Measurements from ENCODE around the gene SPIRE2. TPM values are rescaled to one million over a fixed set of nuclear protein-coding genes. Genes with fewer than 3 reads are reported as not detected.

SPIRE2 gene
- total and polyA plus RNA-seq, 2 of the 13 experiments (the other 11 are each of a cell fraction or from before 2014, with no cell fraction given) = 13.3 to 37.5 TPM

GRCh38 chr16:89844739-89845339 is 16.6 kb downstream of the SPIRE2 start:
- Histone ChIP-seq H3K4me3 (replicated peaks in 1 of 3; ENCODE audit: insufficient read depth in 1 of 3, low read depth in 2 of 3, low read length in 3 of 3) (no peak overlapping the region), H4K20me1 (ENCODE audit: insufficient read depth, low read length) (no peaks in the 10 kb centered on the region; the same call in 1 of the 2 replicates), H3K27me3 (ENCODE audit: control insufficient read depth in 1 of 2, insufficient read depth in 2 of 2, low read length in 2 of 2) (no peaks in the 10 kb centered on the region), H3K79me2 (ENCODE audit: insufficient read depth, low read length) (no peaks in the 10 kb centered on the region), H3K4me2 (ENCODE audit: low read depth, low read length) (no peak overlapping the region), H3K4me1 (ENCODE audit: insufficient read depth, low read length) (peaks cover 26% of the 10 kb centered on the region), H3K27ac (ENCODE audit: extremely low read length, insufficient read depth, low read length) (no peak overlapping the region), H3K36me3 (replicated peaks in 1 of 2; ENCODE audit: control insufficient read depth in 1 of 2, insufficient read depth in 2 of 2, low read length in 2 of 2) (peaks cover 3% of the 10 kb centered on the region in 2 experiments; a peak in 2 of 5 replicates), H3K9me3 (ENCODE audit: low read length) (no peaks in the 10 kb centered on the region), H3K9ac (ENCODE audit: insufficient read depth, low read depth, low read length) (no peak overlapping the region), H2AFZ (ENCODE audit: low read length) (no peak overlapping the region)
- WGBS (ENCODE audit: low lambda C conversion rate) = 90% methylated on average over 13 of the region's 13 CpGs
- ChIA-PET POLR2A (interaction anchor here (0.8 to 1.0 kb wide), 3 partner anchors 22 to 77 kb away, joined by 3 read pairs; no protein-coding TSS in a partner anchor), CTCF (ENCODE audit: low intra/inter-chr PET ratio, low total read pairs) (no interaction called here)
- intact Hi-C loops (cut with micrococcal nuclease; ENCODE audit: unreplicated experiment) = no loop called here
- no peak for ATAC-seq
- no peak for DNase-seq (ENCODE audit: low spot score)
- FAIRE-seq = no peak
- BruUV-seq (replicated peaks) = no TSS peak
- in situ Hi-C loops (cut with HindIII; ENCODE audit: extremely low pct_ligation_motif_present, low pct_unique_long_range_greater_than_20kb) = no loop called here
- TF ChIP-seq SNAPC2 (CRISPR knock-in tag; IDR thresholded peaks at IDR 0.05) = no peak
- 0 out of 2 replicates have a peak, but pooled peaks have one; percentile 30 for TF ChIP-seq SRY (CRISPR knock-in tag; IDR thresholded peaks at IDR 0.05)
- no peak for TF ChIP-seq SETDB1 (CRISPR knock-in tag; IDR thresholded peaks at IDR 0.05; ENCODE audit: borderline replicate concordance)
- no peak for TF ChIP-seq PHF21A (CRISPR knock-in tag; IDR thresholded peaks at IDR 0.05)
- TF ChIP-seq RBM22 (optimal IDR thresholded peaks at IDR 0.05; ENCODE audit: low read length) = peak; percentile 17
- no peak for TF ChIP-seq E2F5 (CRISPR knock-in tag; conservative IDR thresholded peaks at IDR 0.05)
- no peak for TF ChIP-seq ZNF740 (CRISPR knock-in tag; IDR thresholded peaks at IDR 0.05)
- 0 out of 2 replicates have a peak, but pooled peaks have one; percentile 41 for TF ChIP-seq HHEX (CRISPR knock-in tag; IDR thresholded peaks at IDR 0.05)
- no peak for TF ChIP-seq TEAD2 (CRISPR knock-in tag; IDR thresholded peaks at IDR 0.05)
- TF ChIP-seq ZNF709 (CRISPR knock-in tag; IDR thresholded peaks at IDR 0.05) = no peak
- TF ChIP-seq RAD21 (CRISPR knock-in tag; IDR thresholded peaks at IDR 0.05) = no peak
- TF ChIP-seq RNF219 (CRISPR knock-in tag; IDR thresholded peaks at IDR 0.05) = no peak
- peak; percentile 65; the same call in 1 of the 2 replicates for TF ChIP-seq AKAP8 (CRISPR knock-in tag; IDR thresholded peaks at IDR 0.05)
- peak; percentile 76 for TF ChIP-seq AGO2 (optimal IDR thresholded peaks at IDR 0.05; ENCODE audit: low read depth, low read length)
- 0 out of 2 replicates have a peak, but pooled peaks have one; percentile 40 for TF ChIP-seq POLR2G (IDR thresholded peaks at IDR 0.05; ENCODE audit: low read depth, low read length)
- TF ChIP-seq ZNF30 (CRISPR knock-in tag; IDR thresholded peaks at IDR 0.05) = no peak
- TF ChIP-seq TFAP4 (IDR thresholded peaks at IDR 0.05; ENCODE audit: borderline replicate concordance, low read depth) = no peak
- 0 out of 2 replicates have a peak, but pooled peaks have one; percentile 27 for TF ChIP-seq ZNF891 (CRISPR knock-in tag; IDR thresholded peaks at IDR 0.05)
- TF ChIP-seq AGO1 (IDR thresholded peaks at IDR 0.05; ENCODE audit: low read depth, low read length, poor library complexity, severe bottlenecking) = peak; percentile 74
- TF ChIP-seq POLR2A (IDR thresholded peaks at IDR 0.05; ENCODE audit: insufficient read depth in 1 of 2, low read depth in 2 of 2, low read length in 2 of 2) = 0 out of 4 replicates have a peak, but pooled peaks of 1 of the 2 experiments have one; percentile 16
- no peak for TF ChIP-seq FOXA3 (CRISPR knock-in tag; IDR thresholded peaks at IDR 0.05)
- TF ChIP-seq ZBTB7A (CRISPR knock-in tag; IDR thresholded peaks at IDR 0.05) = no peak

Data from HepG2 (cell line).